Measurements from ENCODE around the gene DCD.
"Not testable (repeated sequence)": the region's sequence is repeated elsewhere in the genome, so short reads cannot be mapped to it uniquely, and the experiment has no call there.

The DCD gene

DNA sequence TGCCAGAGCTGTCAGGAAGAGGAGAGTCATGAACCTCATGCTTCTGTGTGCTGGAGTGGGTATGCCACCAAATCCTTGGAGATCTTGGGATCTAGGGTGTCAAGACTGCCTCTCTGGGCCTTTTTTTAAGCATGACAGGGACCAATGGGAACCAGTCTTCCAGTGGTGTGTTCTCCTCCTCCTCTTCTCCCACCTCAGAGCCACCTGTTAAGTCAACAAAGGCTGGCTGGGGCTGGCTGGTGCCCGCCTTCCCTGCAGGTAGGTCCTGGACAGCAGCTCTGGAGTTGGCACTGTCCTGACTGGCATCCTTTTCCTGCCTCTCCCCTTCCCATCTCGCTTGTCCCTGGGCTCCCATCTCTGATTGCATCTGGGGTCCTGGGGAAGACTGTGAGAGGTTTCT lies at the start of gene DCD:
Gene DCD, minus strand, starts transcription at position 101 of the 400 bp plus-strand sequence. Its CDS starts 62 bp downstream, at position 39.
- no peak for DNase-seq (ENCODE audit: low spot score)

DNA sequence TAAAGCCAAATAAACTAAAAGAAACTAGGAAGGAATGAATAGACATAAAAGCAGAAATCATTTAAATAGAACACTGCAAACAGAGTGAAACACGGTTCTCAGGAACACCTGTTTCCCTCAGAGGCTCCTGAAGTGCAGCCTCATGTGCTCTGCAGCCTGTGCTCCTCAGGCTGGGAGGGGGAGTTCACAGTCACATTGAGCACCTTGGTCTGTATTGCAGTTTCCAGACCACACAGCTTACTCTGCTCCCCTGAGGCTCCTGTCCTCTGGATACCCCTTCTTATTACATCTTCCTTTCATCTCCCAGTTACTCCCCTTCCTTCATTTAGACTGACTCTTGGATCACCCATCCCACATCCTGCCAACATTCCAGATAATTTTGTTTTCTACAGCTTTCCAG lies 49.7 kb upstream of the DCD start:
- DNase-seq (ENCODE audit: low spot score): no peak

DNA sequence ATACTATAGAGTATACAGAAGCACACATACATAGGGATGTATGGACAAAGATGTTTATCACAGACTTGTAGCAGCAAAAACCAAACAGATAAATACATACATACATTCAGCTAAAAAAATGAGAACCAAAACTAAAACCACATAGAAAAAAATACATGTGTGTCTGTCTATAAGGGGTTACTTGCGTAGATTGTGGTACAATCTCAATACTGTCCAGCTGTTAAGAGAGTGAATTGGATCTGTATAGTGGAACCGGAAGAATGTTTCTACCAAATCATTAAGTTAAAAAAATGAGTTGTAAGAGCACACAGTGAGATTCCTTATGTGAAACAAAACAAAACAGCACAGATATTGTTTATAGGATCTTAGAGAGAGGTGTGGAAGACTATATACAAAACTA lies 44.2 kb upstream of the DCD start:
- no peak for DNase-seq (ENCODE audit: low spot score)

DNA sequence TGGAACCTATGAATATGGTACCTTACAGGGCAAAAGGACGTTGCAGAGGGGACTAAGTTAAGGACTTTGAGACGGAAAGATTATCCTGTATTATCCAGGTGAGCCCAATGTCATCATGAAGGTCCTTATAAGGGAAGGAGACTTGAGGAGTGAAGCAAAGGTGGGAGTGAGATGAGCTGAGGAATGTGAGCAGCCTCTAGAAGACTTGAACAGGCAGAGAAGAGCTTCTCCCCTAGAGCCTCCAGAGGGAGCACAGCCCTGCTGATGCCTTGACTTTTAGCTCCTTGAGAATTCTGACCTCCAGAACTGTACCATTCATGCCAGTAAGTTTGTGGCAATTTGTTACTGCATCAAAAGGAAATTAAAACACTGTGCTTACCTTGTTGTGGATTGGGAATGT lies 41.8 kb upstream of the DCD start:
- no peak for DNase-seq (ENCODE audit: low spot score)

DNA sequence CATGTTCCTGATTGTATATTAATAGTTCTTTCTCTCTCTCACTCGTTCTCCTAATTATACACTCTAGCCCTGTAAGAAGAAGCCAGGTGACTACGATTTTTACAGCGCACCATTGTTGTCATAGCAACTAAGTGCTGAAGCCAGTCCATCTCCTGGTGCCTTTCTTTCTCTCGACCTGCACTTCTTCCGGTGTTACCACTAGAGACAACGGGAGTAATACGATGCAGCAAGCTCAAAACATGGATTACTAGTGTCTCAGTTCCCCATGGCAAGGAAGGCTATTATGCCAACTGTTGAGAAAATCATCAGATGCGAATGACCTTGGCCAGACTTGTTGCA lies 40.8 kb upstream of the DCD start:
- DNase-seq (ENCODE audit: low spot score): no peak

DNA sequence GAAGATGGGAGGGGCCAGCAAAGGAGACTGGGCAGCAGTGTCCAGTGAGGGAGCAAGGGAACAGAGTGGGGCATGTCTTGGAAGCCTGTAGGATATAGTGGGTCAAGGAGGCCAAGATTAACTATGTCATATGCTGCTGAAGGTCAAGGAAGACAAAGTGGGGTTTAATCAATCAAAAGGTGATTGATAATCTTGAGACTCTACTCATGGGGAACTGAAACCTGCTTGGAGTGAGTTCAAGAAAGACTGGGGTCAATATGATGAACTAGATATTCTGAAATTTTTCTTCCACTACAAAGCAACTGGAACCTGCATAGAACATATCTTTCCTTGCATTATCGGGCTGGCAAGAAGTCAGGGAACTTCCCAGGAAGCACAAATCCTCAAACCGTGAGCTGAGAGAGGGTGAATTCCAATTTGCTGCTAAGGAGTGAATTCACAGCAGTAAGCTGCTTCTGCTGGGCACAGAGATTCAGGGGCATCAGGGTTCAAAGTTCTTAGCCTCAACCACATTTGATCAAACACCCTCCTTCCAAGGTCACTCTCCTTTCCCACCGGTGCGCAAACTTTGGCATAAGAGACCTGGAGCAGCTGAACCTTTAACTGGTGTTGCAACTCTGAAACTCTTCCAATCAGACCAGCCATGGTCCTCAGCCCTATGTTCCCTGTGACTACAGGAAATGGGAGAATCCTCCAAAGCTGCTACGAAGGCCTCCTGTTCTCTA lies 40.3 kb upstream of the DCD start:
- no peak for DNase-seq (ENCODE audit: low spot score)

DNA sequence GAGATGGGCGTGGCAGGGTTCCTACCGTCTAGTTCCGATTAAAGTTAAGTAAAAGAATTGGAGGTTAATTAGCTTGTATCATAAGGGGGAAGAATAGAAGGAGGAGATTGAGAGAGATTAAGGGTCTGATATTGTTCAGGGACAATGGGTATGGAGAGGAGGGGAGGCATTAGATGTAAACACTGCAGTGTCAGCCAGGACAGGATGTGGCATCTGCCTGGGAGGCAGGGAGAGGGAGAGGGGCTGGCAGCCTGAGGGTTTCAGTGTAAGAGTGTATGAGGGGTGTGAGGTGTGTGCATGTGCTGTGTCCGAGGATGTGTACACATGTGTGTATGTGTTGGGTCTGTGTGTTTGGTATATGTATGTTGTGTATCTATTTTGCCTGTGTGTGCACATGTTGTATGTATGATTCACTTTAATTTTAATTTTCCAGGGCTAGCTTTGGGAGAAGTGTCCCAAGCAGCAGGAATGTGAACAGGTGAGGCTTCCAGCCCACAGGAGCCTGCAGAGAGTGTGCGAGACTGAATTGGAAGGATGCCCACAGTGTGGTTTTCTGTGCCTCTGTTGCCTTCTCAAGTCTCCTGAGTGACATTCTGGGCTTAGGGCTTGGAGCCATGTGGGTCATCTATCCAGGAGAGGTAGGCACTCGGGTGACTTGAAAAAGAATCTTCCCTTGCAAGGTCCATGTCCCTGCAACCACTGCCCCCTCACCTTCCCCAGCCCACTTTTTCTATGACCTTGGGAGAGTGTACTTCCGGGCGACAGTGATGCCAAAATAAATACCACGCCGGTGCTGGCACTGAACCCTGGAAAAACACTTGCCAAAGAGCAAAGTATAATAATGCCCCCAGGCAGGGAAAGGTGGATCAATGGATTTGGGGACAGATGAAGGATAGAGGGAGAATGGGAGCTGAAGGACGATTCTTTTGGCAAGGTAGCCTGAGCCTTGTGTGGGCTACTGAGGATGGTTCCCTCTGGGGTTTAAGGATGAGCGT lies 36.8 kb upstream of the DCD start:
- no peak for DNase-seq (ENCODE audit: low spot score)

DNA sequence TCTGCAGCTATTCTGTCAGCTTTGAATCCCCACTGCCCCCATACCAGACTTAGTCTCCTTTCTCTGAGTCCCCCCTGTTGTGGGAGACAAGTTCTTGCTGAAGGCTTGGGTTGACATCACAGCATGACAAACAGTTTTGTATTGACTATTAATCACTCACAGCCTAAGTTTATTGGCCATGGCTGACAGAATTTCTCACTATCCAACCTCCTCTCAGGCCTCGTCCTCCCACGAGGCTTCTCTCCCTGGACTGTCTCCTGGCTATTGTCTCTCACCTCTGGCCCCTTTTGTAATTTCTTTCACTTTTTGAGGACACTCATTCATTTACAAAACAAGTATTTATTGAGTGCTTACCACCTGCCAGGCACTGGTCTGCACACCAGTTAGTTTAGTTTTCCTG lies 35.2 kb upstream of the DCD start:
- DNase-seq (ENCODE audit: low spot score): no peak

DNA sequence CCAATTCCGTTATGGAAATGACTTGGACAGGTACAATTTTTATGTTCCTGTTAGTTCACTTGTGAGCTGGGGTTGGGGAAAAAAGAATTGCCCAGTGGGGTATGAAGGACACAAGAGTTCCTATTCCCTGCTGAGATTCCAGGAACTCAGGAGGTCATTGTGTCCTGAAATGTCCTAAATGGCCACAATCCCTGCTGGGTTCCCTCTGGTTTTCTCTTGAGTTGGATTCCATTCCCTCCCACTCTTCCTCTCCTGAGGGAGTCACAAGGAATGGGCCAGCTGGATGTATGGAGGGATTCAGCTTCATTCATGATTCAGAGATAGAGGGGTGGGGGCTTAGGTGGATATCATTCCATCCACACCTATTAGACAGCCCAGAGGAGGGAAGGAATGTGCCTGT lies 34.5 kb upstream of the DCD start:
- DNase-seq (ENCODE audit: low spot score): no peak

GRCh38 chr12:54680374-54680773 lies 32.2 kb upstream of the DCD start:
- no peak for DNase-seq (ENCODE audit: low spot score)

GRCh38 chr12:54678131-54678530 lies 30.0 kb upstream of the DCD start:
- DNase-seq (ENCODE audit: low spot score): no peak

- no peak for DNase-seq (ENCODE audit: low spot score)
Observed at GRCh38 chr12:54667945-54668344, 19.8 kb upstream of the DCD start.

DNA sequence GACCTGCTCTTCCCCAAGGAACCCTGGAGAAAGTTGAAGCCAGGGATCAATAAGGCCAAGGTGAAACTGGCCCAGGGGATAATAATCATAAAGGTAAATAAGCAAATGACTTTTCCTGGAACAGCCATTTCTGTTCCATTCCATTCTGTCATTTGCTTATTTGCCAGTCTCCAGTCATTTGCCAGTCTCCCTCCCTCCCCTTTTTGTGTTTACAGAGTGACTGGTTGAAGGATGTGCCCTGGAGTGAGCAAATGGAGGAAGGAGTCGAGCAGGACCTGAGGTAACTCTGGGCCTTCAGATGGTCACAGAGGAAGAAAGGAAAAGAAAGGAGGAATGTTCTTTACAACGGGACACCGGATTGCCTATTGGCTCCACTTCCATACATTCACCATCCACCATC lies 17.8 kb upstream of the DCD start:
- no peak for DNase-seq (ENCODE audit: low spot score)

DNA sequence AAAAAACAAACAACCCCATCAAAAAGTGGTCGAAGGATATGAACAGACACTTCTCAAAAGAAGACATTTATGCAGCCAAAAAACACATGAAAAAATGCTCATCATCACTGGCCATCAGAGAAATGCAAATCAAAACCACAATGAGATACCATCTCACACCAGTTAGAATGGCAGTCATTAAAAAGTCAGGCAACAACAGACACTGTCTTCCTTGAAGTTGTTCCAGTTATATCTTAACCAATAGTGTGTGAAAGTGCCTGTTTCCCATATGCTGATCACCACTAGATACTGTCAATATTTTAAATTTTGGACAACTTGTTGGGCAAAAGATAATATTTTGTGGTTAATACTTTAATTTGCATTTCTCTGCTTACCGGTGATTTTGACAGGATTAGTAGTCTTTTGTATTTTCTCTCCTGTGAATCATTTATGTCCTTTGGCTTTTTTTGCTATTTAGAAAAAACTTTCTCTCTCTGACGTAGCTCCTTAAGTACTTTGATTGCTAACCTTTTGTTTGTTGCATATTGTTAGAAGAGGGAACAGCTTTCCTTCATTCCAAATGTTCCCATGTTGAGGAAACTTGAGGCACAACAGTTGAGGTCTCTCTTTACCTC lies 17.0 kb upstream of the DCD start:
- not testable (repeated sequence) for DNase-seq (ENCODE audit: low spot score)

GRCh38 chr12:54663603-54664002 lies 15.4 kb upstream of the DCD start:
- no peak for DNase-seq (ENCODE audit: low spot score)

- no peak for DNase-seq (ENCODE audit: low spot score)
Observed at GRCh38 chr12:54662026-54662425, 13.9 kb upstream of the DCD start.

DNA sequence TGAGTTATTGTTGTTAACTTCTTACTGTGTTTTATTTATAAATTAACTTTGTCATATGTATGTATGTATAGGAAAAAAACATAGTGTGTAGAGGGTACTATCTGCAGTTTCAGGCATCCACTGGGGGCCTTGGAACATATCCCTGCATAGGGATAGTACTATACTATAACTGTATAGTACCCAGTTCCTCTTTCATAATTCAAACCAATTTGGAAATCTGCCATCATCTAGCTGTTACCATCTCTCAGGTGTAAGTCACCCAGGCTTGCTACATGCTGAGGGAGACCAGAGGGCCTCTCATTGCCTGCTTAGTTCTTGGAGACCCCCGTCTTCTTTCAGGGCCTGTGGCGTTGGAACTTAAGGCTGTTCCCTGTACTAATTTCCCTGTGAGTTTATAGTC lies 12.9 kb upstream of the DCD start:
- no peak for DNase-seq (ENCODE audit: low spot score)

DNA sequence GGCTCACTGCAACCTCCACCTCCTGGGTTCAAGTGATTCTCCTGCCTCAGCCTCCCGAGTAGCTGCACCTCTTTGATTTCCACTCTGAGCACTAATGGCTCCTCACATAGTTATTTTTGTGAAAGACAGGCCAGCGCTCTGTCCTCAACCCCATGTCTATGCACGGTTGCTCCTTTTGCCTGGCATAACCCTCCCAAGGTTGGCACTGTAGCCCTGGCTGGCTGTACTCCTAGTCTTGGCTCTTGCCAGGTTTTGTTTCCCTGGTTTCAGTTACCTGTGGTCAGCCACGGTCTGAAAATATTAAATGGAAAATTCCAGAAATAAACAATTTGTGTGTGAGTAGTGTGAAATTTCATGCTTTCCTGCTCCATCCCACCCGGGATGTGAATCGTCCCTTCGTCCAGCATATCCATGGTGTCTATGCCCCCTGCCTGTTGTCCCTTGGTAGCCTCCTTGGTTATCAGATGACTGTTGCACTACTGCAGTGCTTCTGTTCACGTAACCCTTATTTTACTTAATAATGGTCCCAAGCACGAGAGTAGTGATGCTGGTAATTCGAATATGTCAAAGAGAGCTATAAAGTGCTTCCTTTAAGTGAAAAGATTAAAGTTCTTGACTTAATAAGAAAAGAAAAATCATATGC lies 12.3 kb upstream of the DCD start:
- no peak for DNase-seq (ENCODE audit: low spot score)

DNA sequence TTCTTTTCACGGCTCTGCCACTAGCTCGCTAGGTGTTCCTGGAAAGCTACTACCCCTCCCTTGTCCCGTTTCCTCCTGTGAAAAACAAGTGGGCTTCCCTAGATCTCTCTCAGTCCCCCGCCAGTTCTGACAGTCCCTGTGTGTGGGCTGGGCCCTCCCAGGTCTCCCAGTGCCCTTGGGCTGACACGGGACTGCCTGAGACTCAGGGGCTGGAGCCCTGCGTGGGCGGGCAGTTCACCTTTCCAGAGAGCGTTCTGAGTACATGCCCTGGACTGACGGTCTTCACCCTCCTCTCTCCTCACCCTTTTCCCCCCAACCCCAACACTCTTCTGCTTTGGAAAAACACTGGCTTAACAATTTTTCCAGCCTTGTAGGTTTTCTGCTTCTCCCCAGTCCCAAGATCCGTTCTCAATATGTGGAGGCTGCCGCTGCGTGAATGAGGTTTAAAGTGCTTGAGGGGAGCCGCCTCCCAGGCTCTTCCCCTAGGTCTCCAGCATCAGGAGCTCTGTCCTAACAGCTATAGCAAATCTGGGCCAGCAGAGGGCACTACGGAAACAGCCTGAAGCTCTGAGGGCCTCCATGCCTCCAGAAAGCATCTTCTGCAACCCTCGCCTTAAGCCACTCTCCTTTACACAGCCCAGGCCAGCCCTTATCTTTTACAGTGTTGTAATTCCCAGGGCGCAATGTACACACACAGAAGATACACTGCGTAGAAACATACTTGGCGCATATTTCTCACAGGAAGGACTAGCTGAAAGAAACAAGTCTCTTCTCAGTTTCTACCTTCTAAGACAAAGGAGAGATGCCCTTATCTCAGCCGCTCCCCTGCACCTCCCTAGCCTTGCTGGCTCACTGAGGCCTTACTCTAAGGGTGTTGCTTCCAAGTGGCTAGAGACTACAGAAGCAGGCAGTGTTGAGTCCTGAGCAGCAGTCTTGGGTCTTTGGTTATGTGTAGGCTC lies 10.4 kb upstream of the DCD start:
- peak; percentile 38 for DNase-seq (ENCODE audit: low spot score)

DNA sequence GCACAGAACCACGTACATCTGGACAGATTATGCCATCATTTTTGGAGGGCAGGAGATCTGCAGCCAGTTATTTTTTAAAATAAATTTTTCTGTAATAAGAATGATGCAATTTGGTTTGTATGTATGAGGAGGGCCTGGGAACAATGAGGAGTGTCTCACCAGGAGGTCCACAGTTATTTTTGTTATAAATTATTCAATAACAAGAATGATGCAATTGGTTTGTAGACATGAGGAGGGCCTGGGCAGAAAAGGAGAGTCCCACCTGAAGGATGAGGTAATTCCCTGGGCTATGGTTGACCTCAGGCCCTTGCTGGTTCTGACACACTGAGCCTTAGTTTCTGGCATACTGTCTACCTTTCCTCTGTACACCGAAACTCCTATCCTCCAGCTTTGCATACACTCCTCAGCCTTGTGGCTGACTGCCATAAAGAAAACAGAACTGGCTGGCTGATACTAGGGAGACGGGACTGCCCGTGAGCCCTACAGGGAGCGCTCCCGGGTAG lies 9.0 kb upstream of the DCD start:
- DNase-seq (ENCODE audit: low spot score): no peak

DNA sequence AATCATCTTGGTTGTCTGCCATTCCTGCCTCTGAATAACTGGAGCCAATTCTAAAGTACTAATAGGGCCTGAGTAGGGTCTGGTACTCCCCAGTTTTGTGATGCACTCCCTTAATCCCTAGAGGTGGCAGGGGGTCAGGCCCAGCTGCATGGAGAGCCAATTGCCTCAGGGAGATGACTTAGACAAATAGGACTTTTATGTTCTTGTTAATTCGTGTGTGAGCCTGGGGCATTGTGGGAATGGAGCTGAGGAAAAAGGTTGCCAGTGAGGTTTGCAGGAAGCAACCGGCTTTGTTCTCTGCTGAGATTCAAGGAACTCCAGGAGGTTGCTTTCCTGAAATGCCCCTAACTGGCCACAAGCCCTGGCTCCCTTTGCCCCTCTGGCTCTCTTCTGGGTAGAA lies 6.8 kb upstream of the DCD start:
- DNase-seq (ENCODE audit: low spot score): no peak

All from CD4-positive, alpha-beta T cell treated with Interleukin-2 at 100 ng/mL for 4 hours (primary cell).